Stimulated activated CD8-positive, alpha-beta memory T cell treated with anti-CD3 and anti-CD28 coated beads, Interleukin-15, amount 100 ng/mL, for 4 hours (primary cell): ENCODE results near the gene VANGL2.

Experiments
- DNase-seq, 2 donors: peaks; one replicate each; pipeline ENCODE4 v3.0.0-alpha.2; 2020; ENCODE audit warnings: low read depth in 2 of 2

VANGL2 gene

DNA sequence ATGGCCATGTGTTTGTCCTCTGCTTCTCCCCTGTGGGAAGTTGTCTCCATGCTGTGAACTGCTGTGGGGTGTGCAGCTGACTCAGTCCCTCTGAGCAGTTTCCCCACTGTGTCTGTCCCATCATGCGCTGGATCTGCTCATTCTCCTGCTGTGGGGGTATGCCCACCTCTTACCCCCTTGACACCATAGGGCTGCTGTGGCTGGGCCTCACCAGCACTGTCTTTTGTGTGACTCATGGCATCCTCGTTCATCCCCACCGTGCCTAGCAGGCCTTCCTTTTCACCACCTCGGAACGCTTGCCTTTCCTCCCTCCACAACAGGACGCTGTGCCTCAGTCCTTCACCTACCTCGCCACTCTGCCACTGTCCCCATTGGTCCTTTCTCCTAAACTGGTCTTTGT lies 27.3 kb downstream of the VANGL2 start:
- DNase-seq = no peak

DNA sequence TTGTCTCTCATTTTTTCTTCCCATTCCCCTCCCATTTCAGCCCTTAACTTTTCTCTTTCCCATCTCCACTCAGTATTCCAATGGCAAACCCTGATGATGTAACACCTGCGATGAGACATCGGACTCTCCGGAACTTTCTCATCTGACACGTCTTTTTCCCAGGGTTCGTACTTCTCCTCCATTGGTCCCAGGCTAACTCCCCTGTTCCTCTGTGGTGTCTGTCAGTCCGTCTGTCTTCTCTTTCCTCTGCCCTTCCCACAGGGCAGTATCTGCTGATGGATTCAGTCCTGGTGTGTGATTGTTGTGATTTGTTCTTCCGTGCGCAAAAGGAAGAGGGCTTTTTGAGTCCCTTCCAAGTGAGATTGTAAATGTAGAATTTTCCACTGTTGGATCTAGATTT lies 27.7 kb downstream of the VANGL2 start:
- no peak for DNase-seq

DNA sequence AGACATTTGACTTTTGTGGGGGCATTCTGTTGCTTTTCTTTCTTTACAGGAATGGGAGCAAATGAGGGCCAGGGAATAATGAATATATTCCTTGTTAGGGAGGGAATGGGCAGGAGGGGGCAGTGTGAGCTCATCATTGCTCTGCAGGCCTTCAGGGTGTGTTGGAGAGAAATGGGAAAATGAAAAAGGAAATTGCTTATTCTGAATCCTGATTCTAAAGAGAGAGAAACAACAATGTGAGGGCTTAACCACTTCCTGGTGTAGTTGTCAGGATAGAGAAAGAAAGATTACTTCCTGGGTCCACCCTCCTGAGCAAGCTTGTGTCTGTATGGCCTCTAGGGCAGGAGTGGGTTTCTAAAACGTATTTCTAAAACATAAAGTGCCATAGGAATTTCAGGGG lies 28.3 kb downstream of the VANGL2 start:
- no peak for DNase-seq

DNA sequence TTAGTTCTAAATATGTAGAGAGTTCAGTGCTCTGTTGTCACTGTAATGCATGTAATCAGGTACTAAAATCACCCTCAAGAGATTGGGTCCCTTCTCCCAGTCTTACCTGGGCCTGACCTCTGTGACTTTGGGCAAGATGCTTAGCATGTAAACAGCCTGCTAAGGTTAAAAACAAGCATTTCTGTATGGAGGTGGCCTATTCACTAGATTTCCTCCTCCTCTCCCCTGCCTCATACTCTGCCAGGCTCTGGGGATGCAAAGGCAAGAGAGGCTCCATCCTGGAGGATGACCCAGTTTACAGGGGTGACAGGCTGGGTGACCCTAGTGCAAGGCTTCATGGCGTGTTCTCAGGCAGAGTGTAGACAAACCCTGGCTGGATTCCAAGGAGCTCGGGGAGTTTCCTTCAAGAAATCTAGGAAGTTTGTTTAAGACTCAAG lies 28.8 kb downstream of the VANGL2 start:
- no peak for DNase-seq

DNA sequence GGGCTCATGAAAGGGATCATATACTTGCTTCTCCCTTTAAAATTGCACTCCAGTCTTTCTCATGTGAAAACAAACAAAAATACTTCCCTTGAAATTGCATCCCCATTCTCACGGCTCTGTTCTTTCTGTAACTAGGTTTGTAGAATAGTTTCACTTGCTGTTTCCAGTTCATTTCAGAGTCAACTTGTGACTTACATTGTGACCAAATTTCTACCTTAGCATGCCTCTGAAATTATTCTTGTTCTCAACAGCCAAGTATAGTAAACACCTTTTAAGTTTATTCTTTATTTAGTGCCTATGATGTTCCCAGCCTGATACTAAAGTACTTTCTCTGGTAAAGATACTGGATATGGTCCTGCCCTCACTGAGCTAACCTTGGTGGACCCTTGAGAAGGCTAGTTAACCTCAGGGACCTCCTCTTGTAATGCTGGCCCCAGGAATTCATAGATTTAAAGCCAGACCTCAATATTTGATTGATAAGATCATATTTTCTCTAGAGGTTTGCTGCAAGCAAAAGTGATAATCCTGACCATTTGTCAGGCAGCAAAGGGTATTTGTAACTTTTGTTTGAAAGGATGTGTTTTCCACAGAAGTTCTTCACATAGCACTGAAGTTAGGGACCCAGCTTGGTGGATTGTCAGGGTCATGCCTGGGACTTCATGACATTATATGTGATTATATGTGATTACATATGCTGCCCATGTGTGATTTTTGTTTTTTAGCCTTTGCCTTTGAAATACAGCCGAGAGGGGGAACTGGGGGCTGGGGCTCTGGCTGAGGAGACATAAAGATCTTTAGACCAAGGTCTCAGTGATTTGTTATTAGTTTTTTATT lies 29.6 kb downstream of the VANGL2 start:
- DNase-seq = no peak

DNA sequence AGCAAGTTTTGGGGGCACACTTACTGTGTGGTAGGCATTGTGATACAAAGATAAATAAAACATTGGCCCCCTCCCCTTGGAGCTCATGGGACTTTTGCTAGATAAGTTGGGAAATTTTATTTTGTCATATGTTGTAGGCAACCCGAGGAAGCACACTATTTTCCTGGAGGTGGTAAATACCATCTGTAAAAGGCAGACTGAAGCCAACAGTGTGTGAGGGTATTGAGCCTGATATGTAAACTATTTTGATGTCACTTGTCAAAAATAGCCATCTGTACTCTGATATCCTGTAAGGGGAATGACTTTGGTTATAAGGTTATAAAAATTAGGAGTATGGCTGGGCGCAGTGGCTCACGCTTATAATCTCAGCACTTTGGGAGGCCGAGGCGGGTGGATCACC lies 30.6 kb downstream of the VANGL2 start:
- DNase-seq = no peak

DNA sequence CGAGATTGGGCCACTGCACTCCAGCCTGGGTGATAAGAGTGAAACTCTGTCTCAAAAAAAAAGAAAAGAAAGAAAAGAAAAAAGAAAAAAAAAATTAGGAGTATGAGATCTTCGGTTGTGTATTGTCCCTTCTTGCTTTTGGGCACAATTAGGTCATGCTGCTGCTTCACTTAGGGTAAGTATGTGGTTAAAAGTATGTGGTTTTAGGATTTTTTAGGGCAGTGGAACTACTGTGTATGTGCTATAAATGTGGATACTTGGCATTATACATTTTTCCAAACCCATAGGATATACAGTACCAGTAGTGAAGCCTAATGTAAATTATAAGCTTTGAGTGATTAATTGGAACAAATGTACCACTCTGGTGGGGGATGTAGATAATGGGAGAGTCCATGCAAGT lies 31.2 kb downstream of the VANGL2 start:
- no peak for DNase-seq

DNA sequence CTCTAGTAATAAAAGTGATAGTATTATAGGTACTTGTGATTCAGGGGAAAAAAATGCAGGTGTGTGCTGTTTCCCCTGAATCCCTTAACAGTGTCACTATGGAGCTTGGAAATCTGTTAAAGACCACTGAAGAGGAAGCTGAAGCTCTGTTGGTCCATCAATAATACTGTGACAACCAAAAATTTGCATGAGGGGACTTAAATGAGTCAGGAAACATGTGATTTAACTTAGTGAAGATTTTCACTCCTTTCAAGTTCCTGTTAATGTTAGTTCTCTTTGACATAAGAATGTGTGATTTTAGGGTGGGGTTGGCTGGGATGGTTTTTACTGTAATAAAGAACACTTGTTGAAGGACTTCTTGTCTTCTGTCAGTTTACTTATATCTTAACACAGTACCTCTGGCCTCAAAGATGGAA lies 32.0 kb downstream of the VANGL2 start:
- no peak for DNase-seq

DNA sequence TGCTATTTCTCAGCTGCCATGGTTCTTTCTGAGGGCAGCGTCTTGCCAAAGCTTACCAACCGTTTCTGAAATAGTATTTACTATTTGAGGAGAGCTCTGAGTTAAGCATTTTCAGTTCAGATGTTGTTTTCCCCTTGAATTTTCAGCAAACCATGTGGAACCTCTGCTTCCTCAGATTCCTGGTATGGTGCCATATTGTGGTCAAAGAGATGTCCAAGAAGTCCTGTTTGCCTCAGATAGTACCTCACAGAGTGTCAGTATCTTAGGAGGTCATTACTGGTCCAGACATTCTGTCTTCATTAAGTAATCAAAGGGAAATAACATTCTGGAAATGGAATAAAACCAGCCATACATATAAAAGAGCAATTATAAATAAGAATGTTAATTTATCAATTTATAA lies 36.6 kb downstream of the VANGL2 start:
- DNase-seq = no peak

DNA sequence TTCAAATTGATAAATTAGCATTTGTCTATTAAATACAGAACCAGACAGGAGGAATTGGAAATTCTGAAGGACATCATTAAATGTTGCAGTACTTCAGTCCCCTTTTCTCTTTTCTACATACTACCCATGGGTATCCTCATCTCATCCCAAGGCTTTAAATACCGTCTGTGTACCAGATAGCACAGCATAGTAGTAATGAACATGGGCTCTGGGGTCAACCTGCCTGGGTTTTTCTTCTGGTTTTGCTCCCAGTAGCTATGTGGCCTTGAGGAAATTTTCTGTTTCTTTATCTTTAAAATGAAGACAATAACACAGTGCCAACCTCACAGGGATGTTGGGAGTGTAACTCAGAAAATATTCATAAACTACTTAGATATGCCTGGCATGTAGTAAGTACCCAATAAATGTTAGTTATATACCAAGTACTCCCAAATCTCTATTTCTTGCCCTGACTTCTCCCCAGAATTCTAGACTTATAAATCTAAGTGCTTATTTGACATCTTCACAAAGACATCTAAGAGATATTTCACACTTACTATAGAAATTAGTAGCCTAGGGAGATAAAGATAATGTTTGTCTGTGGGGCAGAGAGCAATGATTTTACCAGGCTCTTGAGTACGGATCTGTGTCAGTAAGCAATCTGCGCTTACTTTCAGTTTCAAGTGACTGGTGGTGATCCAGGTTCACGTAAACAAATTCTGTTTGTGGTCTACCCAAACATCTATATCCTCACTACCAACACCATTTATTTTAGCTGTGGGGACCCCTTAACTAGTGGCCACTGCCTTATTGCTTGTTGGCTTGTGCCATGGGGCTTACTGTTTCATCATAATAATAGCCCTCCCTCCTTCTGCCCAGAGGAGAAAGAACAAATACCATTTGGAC lies 37.3 kb downstream of the VANGL2 start:
- no peak for DNase-seq

DNA sequence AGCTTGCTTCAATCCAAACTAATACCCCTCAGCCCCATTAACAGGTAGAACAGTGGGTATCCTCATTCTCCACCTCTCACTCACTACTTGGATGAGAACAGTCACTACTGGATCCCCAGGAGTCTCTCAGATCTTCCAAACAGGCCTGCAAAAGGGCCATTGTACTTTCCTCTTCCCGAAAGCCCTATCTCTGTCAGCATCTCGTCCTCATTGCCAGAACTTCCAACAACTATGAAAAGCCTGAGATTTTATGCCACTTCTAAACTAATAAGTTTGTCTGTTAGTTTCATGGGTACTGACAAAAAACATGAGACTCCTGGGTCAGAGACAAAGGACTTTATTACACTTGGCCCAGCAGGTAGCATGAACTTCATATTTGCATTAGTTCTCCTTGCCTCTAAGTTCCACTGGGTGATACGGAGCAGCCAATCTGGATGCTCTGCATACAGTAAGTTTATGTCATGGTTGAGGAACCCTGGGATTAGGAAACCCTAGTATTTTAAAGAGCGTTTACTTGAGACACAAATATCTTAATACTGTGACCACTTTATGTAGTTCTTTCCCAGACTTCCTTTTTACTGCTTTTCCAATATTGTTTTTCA lies 38.1 kb downstream of the VANGL2 start:
- no peak for DNase-seq

DNA sequence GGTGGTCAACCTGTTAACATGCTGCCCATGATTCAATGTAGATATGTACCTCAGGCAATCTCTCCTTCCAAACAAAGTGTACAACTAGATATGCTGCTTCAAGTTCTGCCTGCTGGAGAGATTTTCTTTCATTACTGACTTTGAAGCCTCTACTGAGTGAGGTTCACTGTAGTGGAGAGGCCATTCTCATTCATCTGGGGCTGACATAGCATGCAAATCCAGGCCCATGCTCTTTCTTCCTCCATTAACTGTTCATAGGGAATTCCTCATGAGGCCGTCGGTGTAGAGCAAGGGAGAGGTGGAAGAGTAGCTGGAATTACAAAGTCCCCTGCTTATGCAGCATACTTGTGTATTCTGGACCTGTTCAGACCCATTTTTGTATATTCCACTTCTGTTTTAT lies 38.6 kb downstream of the VANGL2 start:
- no peak for DNase-seq

DNA sequence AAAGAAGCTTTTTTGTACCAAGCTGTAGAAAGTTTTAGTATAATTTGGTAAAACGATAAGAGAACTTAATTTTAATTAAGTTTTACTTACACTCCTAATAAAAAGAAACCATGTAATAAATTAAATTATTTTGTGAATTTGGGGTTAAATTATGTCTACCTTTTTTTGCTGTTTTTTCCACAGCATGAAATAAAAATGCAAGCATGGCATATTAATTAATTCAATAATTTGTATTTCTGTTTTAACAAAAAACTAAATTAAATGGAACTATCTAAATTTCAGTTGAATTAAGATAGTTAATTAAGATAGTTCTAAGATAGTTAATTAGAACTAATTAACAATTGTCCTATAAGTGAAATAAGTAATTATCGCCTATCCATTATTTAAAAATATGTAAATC lies 39.4 kb downstream of the VANGL2 start:
- no peak for DNase-seq

DNA sequence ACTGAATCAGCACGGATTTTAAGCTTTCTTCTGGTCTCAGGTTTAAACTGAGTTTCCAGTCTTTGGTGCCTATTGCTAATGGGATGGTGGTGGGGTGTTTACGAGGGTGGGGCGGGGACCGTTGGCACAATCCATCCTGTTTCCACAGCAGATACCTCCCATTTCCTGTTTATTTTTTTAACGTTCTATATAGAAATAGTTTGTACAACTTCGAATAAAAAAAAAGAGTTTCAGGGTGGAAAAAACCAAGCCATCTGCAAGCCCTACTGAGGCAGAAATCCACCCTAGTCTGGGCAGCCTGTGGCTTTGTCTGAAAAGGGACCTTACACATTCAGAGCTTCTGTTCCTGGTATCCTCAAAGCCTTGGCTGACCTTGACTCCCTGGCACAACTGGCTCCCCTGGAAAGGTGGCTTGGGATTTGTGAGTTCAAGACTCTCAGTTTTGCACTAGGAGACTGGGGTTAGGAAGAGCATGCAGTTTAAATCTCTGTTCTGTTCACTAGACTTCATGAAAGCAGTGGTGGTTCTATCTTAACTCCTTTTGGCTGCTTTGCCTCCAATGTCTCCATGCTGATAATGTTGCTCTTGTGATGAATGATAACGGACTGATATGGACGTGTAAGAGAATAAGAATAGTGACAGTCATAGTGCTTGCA lies 46.7 kb downstream of the VANGL2 start:
- no peak for DNase-seq

DNA sequence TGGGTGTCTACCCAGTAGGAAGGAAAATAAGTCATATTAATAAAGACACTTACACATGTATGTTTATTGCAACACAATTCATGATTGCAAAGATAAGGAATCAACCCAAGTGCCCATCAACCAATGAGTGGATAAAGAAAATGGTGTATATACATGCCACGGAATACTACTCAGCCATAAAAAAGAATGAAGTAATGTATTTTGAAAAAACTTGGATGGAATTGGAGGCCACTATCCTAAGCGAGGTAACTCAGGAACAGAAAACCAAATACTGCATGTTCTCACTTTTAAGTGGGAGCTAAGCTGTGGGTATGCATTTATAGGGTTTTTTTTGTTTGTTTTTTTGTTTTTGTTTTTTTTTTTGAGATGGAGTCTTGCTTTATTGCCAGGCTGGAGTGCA lies 49.1 kb downstream of the VANGL2 start:
- DNase-seq = no peak

DNA sequence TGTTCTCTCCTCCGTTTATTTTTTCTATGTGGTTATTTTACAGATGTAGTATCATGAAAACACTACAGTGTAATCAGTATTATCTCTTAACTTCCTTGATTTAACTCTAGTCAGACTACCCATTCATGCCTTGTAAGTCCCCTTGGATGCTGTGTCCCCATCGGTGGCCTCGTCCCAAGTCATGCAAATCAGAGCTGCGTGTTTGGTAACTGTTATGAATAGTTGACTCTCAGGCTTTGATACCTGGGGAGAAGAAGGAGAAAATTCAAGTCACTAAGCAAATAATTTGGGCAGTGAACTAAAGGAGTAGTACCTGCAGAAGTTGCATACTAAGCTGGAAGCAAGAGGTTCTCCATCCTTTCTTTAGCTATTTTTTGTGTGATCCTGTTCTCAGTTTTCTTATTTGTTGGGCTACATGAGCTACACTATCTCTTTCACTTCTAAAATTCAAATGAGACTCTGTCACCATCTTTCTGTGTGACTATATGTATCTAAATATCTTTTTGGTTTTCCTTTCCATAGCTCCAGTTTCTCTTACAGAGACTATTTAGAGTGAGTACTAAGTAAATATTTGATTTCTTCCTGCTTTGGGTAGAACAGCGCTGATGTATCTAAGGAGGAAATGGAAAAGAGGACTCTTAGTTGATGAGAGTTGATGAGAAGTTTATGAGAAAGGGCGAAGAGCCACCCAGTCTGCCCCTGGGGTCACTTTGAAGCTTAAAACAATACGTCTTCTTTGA lies 50.9 kb downstream of the VANGL2 start:
- no peak for DNase-seq

DNA sequence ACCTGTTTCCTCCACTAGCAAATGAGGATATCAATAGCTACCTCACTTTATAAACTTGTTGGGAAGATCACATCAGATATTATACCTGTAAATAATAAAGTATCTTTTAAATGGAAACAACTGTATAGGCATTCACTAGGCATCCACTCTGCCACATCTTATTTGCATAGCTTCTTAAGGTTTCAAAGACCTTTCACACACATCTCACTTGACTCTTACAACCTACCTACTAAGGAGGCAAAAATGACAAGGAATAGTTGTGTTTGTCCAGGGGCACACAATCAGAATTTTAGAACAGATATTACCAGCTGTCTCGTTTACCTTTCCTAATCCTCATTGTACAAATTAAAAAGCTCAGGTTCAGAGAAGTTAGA lies 51.5 kb downstream of the VANGL2 start:
- DNase-seq = no peak

DNA sequence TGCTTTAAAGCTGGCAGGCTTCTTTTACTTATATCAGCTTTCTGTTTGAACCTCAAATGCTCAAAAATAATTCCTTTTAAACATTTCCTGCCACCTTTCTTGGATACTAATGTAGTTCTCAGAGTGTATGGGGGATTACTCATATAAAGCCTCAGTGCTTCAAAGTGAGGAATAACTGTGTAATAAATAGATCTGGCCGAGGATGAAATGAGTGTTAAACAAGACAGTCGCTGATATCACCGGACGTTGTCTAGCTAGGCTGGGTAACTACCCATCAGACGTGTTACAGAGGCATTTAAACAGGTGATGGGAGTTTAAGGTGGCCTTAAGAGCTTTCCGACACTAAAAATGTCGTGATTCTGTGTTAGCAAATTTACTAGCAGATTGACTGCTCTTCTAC lies 53.1 kb downstream of the VANGL2 start:
- DNase-seq = no peak

DNA sequence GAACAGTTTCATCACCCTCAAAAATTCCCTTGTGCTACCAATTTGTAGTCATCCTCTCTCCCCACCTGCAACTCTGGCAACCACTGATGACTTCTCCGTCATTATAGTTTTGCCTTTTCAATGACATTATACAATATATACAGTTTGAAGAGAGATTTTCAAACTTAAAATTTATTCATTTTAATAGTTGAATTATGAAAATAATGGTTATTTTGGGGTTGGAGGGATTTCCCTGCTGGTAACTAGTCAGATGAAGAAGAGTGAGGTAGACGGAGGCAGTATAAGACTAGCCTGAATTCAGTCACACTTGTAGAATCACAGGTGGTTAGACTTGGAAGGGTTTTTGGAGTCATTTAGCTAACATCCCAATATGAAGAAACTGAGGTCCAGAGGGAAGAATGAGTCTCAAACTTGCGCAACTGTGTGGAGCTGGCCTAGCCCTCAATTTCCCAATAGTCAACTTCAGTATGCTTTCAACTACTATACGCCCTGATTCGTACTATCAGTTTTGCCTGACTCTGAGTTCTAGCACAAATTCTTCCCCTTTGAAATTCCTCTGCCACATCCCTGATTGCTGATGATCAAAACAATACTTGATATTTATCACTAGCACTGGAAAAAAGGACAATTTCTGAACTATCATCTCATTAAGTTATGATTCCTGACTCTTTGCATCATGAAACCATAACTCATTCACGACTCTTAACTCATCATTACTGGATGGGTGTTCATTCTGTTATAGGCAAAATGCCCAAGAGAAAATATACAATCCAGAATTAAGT lies 54.2 kb downstream of the VANGL2 start:
- no peak for DNase-seq

DNA sequence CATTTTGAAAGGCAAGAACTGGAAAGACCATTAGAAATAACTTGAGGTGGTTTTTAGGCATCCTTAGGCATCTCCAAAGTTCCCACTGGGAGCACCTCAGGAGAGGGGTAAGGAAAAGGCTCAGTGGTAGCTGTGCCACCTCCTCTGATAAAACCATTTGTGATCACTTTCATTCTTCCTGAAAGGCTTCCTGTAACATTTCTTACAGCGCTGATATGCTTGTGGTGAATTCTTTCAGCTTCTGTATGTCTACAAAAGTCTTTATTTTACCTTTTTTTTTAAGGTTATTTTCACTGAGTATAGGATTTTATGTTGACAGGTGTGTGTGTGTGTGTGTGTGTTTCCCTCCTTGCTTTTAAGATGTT lies 54.8 kb downstream of the VANGL2 start:
- no peak for DNase-seq

DNA sequence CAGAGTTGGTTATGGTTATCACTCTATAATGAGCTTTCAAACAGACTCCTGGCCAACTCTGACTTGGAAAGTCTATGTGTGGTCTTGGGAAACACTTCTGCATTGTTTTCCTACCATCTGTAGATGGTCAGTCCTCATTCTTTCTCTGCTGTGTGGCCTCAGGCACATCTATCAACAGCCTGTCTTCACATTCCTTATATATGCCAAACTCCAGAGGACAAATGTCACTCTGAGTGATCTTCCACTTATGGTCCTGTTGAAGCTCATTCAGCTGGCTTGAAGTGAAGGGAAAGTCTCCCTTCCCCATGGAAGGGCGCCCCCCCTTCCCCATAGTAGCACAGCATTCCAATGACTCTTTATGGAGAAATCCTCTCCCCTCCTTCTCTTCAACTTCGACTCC lies 58.7 kb downstream of the VANGL2 start:
- DNase-seq = no peak
